IMR-90 (cell line): ENCODE measurements around the gene COPS4. TPM values are rescaled to one million over a fixed set of nuclear protein-coding genes. Genes with fewer than 3 reads are reported as not detected.

ENCODE experiments used
- ATAC-seq: fragments of 200-7000 bp; cut with Tn5 transposase; 2 replicates; pipeline ENCODE4 v1.9.1; 2020; ENCODE audit warnings: low read depth, mild to moderate bottlenecking, moderate library complexity
- BruUV-seq: library from RNA; stranded (reverse); fragments of 400-500 nt; replicated peaks from 2 replicates; lab custom pipeline; 2021; lab: Mats Ljungman, UMichigan
- CTCF ChIA-PET: fragments of 300-600 bp; formaldehyde crosslinking; extraction: SDS; loops from one replicate; lab custom pipeline; 2021; ENCODE audit warnings: antibody characterized with exemption; lab: Yijun Ruan, JAX
- POLR2A ChIA-PET: fragments of 300-600 bp; sonication (Branson Sonifier 250); formaldehyde crosslinking; loops from one replicate; lab custom pipeline; 2022; ENCODE audit warnings: antibody characterized with exemption; ENCODE audit not compliant: unreplicated experiment; lab: Charles Lee
- DNase-seq: peaks from one replicate; pipeline ENCODE4 v3.0.0; 2013
- H2AFZ ChIP-seq: replicated peaks from 2 replicates; pipeline ENCODE3; 2013; ENCODE audit warnings: low read length, mild to moderate bottlenecking; ENCODE audit not compliant: poor library complexity
- H2AK5ac ChIP-seq: 2 replicates; pipeline ENCODE4 v1.6.1; 2013; ENCODE audit warnings: low read depth, low read length, inconsistent platforms
- H2AK9ac ChIP-seq: replicated peaks from 2 replicates; pipeline ENCODE3; 2013; ENCODE audit warnings: mild to moderate bottlenecking, low read depth, low read length, moderate library complexity; ENCODE audit not compliant: poor library complexity
- H2BK120ac ChIP-seq: 2 replicates; pipeline ENCODE4 v1.6.1; 2013; ENCODE audit warnings: low read depth, low read length, inconsistent platforms
- H2BK15ac ChIP-seq: 3 replicates; pipeline ENCODE4 v1.6.1; 2013; ENCODE audit warnings: low read depth, low read length, inconsistent platforms
- H2BK20ac ChIP-seq: 2 replicates; pipeline ENCODE4 v1.6.1; 2013; ENCODE audit warnings: low read depth, mild to moderate bottlenecking, inconsistent platforms, low read length, moderate library complexity
- H2BK5ac ChIP-seq: 2 replicates; pipeline ENCODE4 v1.6.1; 2013; ENCODE audit warnings: mild to moderate bottlenecking, low read depth, low read length, inconsistent platforms; ENCODE audit not compliant: poor library complexity, severe bottlenecking
- H3K14ac ChIP-seq: replicated peaks from 2 replicates; pipeline ENCODE4 v1.6.1; 2013; ENCODE audit warnings: low read depth, low read length, inconsistent platforms
- H3K18ac ChIP-seq: 2 replicates; pipeline ENCODE4 v1.6.1; 2013; ENCODE audit warnings: low read depth, low read length, control low read depth
- H3K23ac ChIP-seq: 2 replicates; pipeline ENCODE4 v1.6.1; 2013; ENCODE audit warnings: low read depth, low read length, inconsistent platforms
- H3K27ac ChIP-seq: 2 replicates; pipeline ENCODE4 v1.5.1; 2013; ENCODE audit warnings: mild to moderate bottlenecking, control low read depth, low read length; ENCODE audit not compliant: insufficient read depth
- H3K27me3 ChIP-seq: 2 replicates; pipeline ENCODE4 v1.6.1; 2013; ENCODE audit warnings: low read length; ENCODE audit not compliant: control insufficient read depth, insufficient read depth
- H3K36me3 ChIP-seq: 2 replicates; pipeline ENCODE4 v1.6.1; 2013; ENCODE audit warnings: low read length, mixed read lengths; ENCODE audit not compliant: control insufficient read depth, insufficient read depth
- H3K4ac ChIP-seq: 2 replicates; pipeline ENCODE4 v1.6.1; 2013; ENCODE audit warnings: low read depth, low read length, inconsistent platforms
- H3K4me1 ChIP-seq: 2 replicates; pipeline ENCODE4 v1.6.1; 2013; ENCODE audit warnings: low read length, mixed read lengths; ENCODE audit not compliant: control insufficient read depth, insufficient read depth
- H3K4me2 ChIP-seq: 2 replicates; pipeline ENCODE4 v1.6.1; 2013; ENCODE audit warnings: low read depth, mild to moderate bottlenecking, control low read depth, low read length, moderate library complexity
- H3K4me3 ChIP-seq: 2 replicates; pipeline ENCODE4 v1.5.1; 2013; ENCODE audit warnings: low read depth, mild to moderate bottlenecking, control low read depth, low read length, moderate library complexity; ENCODE audit not compliant: insufficient read depth
- H3K56ac ChIP-seq: 2 replicates; pipeline ENCODE4 v1.6.1; 2013; ENCODE audit warnings: low read length, inconsistent platforms; ENCODE audit not compliant: insufficient read depth; ENCODE audit errors: extremely low read depth
- H3K79me1 ChIP-seq, 2 experiments: 2 replicates each; pipeline ENCODE4 v1.6.1; 2013; ENCODE audit warnings: low read length in 2 of 2, inconsistent platforms in 1 of 2, low read depth in 1 of 2
- H3K9ac ChIP-seq: 2 replicates; pipeline ENCODE4 v1.6.1; 2013; ENCODE audit warnings: low read depth, low read length, control low read depth
- H3K9me1 ChIP-seq: 2 replicates; pipeline ENCODE4 v1.6.1; 2013; ENCODE audit warnings: low read length, inconsistent platforms; ENCODE audit not compliant: insufficient read depth
- H3K9me3 ChIP-seq: 2 replicates; pipeline ENCODE4 v1.6.1; 2013; ENCODE audit warnings: low read length; ENCODE audit not compliant: control insufficient read depth, insufficient read depth
- H4K20me1 ChIP-seq: 2 replicates; pipeline ENCODE4 v1.6.1; 2013; ENCODE audit warnings: low read length, inconsistent platforms; ENCODE audit not compliant: insufficient read depth
- H4K5ac ChIP-seq: 2 replicates; pipeline ENCODE4 v1.6.1; 2013; ENCODE audit warnings: mild to moderate bottlenecking, low read depth, low read length, control low read depth
- H4K8ac ChIP-seq, 2 experiments: 2 replicates each; pipeline ENCODE4 v1.6.1; 2013; ENCODE audit warnings: low read depth in 2 of 2, low read length in 2 of 2, control low read depth in 1 of 2, inconsistent platforms in 1 of 2
- H4K91ac ChIP-seq: 2 replicates; pipeline ENCODE4 v1.6.1; 2013; ENCODE audit warnings: low read depth, low read length, inconsistent platforms; ENCODE audit not compliant: insufficient read depth
- BHLHE40 ChIP-seq: fragments of 150-350 bp; IDR thresholded peaks from 2 replicates; pipeline ENCODE4 v1.6.1; 2016; ENCODE audit warnings: mild to moderate bottlenecking, low read depth, low read length
- CEBPB ChIP-seq: IDR thresholded peaks from 2 replicates; pipeline ENCODE4 v1.6.1; 2012; ENCODE audit warnings: low read depth, low read length, improper control_type of control experiment
- CHD1 ChIP-seq: IDR thresholded peaks from 2 replicates; pipeline ENCODE4 v1.6.1; 2012; ENCODE audit warnings: low read depth, low read length, improper control_type of control experiment
- ELK1 ChIP-seq: fragments of 150-350 bp; IDR thresholded peaks from 2 replicates; pipeline ENCODE4 v1.6.1; 2016; ENCODE audit warnings: low read depth, mild to moderate bottlenecking, low read length, moderate library complexity, borderline replicate concordance
- FOS ChIP-seq: fragments of 150-350 bp; IDR thresholded peaks from 2 replicates; pipeline ENCODE4 v1.6.1; 2016; ENCODE audit warnings: low read depth, low read length
- MAFK ChIP-seq: IDR thresholded peaks from 2 replicates; pipeline ENCODE4 v1.6.1; 2012; ENCODE audit warnings: low read depth, low read length, improper control_type of control experiment
- MAZ ChIP-seq: IDR thresholded peaks from 2 replicates; pipeline ENCODE4 v1.6.1; 2012; ENCODE audit warnings: low read depth, mild to moderate bottlenecking, low read length, improper control_type of control experiment, moderate library complexity, borderline replicate concordance
- MXI1 ChIP-seq: IDR thresholded peaks from 2 replicates; pipeline ENCODE4 v1.6.1; 2012; ENCODE audit warnings: low read depth, mild to moderate bottlenecking, low read length, moderate library complexity, borderline replicate concordance
- NFE2L2 ChIP-seq: fragments of 150-350 bp; IDR thresholded peaks from 2 replicates; pipeline ENCODE4 v1.6.1; 2016; ENCODE audit warnings: low read depth, mild to moderate bottlenecking, low read length
- POLR2A ChIP-seq: IDR thresholded peaks from 2 replicates; pipeline ENCODE4 v1.6.1; 2012; ENCODE audit warnings: mild to moderate bottlenecking, low read depth, low read length
- RAD21 ChIP-seq: IDR thresholded peaks from 2 replicates; pipeline ENCODE4 v1.6.1; 2012; ENCODE audit warnings: low read length, improper control_type of control experiment
- RCOR1 ChIP-seq: IDR thresholded peaks from 2 replicates; pipeline ENCODE4 v1.6.1; 2012; ENCODE audit warnings: mild to moderate bottlenecking, low read length, improper control_type of control experiment; ENCODE audit not compliant: insufficient replicate concordance
- SMC3 ChIP-seq: fragments of 150-350 bp; IDR thresholded peaks from 2 replicates; pipeline ENCODE4 v1.6.1; 2016; ENCODE audit warnings: low read depth, mild to moderate bottlenecking, antibody characterized with exemption, low read length, moderate library complexity
- USF2 ChIP-seq: fragments of 150-350 bp; IDR thresholded peaks from 2 replicates; pipeline ENCODE4 v1.6.1; 2017; ENCODE audit warnings: mild to moderate bottlenecking, antibody characterized with exemption, low read length, low read depth
- WGBS, 2 experiments: methylation state at CpG; one replicate each; pipeline versions ENCODE4 v1.1.5 to v1.1.7; 2013; ENCODE audit warnings: missing lambda C conversion rate in 2 of 2; ENCODE audit not compliant: insufficient read length in 1 of 2; ENCODE audit errors: extremely low coverage in 2 of 2; 5-methylcytosine and 5-hydroxymethylcytosine counted together
- dilution Hi-C: fragments of 300-500 bp; cut with HindIII; formaldehyde crosslinking; loops from one replicate; pipeline ENCODE4 v1.14.3; 2018; ENCODE audit warnings: low sequenced_read_pairs; ENCODE audit not compliant: unreplicated experiment
- in situ Hi-C: fragments of 300-500 bp; cut with MboI; formaldehyde crosslinking; loops from 3 replicates; pipeline ENCODE4 v1.14.3; 2019; ENCODE audit warnings: low sequenced_read_pairs, inconsistent platforms, mixed read lengths
- intact Hi-C: fragments of 100-400 bp; cut with micrococcal nuclease; formaldehyde crosslinking; loops from 2 replicates; pipeline ENCODE4 v1.10.0; 2022
- polyA plus RNA-seq, 3 experiments: library from polyadenylated mRNA; depleted of rRNA; stranded (reverse); fragments of >200 nt; gene quantifications; 2 replicates each; pipeline ENCODE4 v1.2.3, GENCODE V29; 2012; ENCODE audit warnings: low replicate concordance in 1 of 3
- total RNA-seq: library from RNA; depleted of rRNA; stranded (reverse); fragments of >200 nt; gene quantifications from 2 replicates; pipeline ENCODE4 v1.2.3, GENCODE V29; 2012
- TF ChIP-seq, protein P1 (sequence below): conservative IDR thresholded peaks from 2 replicates; pipeline ENCODE4 v1.5.1; 2012; ENCODE audit warnings: mild to moderate bottlenecking, low read depth, low read length, improper control_type of control experiment

The COPS4 gene
- total and polyA plus RNA-seq, 2 of the 4 experiments (the other 2 are of a cell fraction): 40.1 to 115 TPM

DNA sequence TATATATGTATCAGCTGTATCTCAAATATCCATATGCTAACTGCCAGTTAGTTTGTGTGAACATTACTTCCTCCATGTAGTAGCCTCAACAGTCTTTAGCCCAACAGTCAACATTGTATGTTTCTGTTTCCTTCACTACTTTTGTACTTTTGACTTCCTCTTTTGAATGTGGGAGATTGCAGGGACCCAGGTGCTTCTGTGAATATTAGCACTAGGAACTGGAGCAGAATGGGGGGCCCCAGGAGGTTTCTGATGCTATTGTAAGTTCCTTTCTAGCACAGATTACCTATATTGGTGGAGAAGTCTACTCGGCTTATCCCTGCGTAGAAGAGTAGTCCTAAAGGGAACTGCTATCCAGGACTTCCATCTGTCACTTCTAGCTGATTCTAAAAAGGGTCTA, 77.2 kb downstream of the COPS4 start:
- CTCF ChIA-PET: interaction anchor here (0.6 kb wide), 2 partner anchors 14 to 203 kb away, joined by 4 read pairs; no protein-coding TSS in a partner anchor
- H3K9ac ChIP-seq: no peak overlapping the region

More for the DNA sequence above, 77.2 kb downstream of the COPS4 start:
- Histone ChIP-seq H3K4me1 (peaks cover 1% of the 10 kb centered on the region; the same call in 1 of the 2 replicates), H3K23ac (no peak overlapping the region), H2AFZ (no peak overlapping the region), H3K4ac (no peak overlapping the region), H3K27ac (no peak overlapping the region), H3K56ac (no peak overlapping the region), H3K79me1 (no peaks in the 10 kb centered on the region), H2BK120ac (no peak overlapping the region), H2AK5ac (no peak overlapping the region), H2BK5ac (no peak overlapping the region), H3K27me3 (0 out of 2 replicates have a peak, but pooled peaks cover 1% of the 10 kb centered on the region), H3K4me2 (no peak overlapping the region), H4K91ac (no peak overlapping the region), H3K14ac (no peak overlapping the region), H3K4me3 (no peak overlapping the region), H3K9me3 (no peaks in the 10 kb centered on the region), H2BK20ac (no peak overlapping the region), H2AK9ac (no peak overlapping the region), H3K36me3 (no peaks in the 10 kb centered on the region), H3K18ac (no peak overlapping the region), H4K5ac (no peak overlapping the region), H3K9me1 (no peaks in the 10 kb centered on the region; the same call in 1 of the 2 replicates), H2BK15ac (no peak overlapping the region), H4K20me1 (no peaks in the 10 kb centered on the region), H4K8ac (no peak overlapping the region)
- in situ Hi-C loops (no loop called here), intact Hi-C loops (no loop called here), dilution Hi-C loops (no loop called here)
- DNase-seq (no peak), ATAC-seq (no peak)
- no peak for TF ChIP-seq ELK1
- no peak for TF ChIP-seq POLR2A
- no peak for TF ChIP-seq NFE2L2
- TF ChIP-seq MAZ: no peak
- TF ChIP-seq RCOR1: no peak
- no peak for TF ChIP-seq RAD21
- TF ChIP-seq USF2: no peak
- TF ChIP-seq MAFK: no peak
- no peak for TF ChIP-seq BHLHE40
- TF ChIP-seq, protein P1, sequence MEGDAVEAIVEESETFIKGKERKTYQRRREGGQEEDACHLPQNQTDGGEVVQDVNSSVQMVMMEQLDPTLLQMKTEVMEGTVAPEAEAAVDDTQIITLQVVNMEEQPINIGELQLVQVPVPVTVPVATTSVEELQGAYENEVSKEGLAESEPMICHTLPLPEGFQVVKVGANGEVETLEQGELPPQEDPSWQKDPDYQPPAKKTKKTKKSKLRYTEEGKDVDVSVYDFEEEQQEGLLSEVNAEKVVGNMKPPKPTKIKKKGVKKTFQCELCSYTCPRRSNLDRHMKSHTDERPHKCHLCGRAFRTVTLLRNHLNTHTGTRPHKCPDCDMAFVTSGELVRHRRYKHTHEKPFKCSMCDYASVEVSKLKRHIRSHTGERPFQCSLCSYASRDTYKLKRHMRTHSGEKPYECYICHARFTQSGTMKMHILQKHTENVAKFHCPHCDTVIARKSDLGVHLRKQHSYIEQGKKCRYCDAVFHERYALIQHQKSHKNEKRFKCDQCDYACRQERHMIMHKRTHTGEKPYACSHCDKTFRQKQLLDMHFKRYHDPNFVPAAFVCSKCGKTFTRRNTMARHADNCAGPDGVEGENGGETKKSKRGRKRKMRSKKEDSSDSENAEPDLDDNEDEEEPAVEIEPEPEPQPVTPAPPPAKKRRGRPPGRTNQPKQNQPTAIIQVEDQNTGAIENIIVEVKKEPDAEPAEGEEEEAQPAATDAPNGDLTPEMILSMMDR: no peak
- no peak for TF ChIP-seq CHD1
- TF ChIP-seq FOS: no peak
- no peak for TF ChIP-seq SMC3
- TF ChIP-seq CEBPB: no peak
- TF ChIP-seq MXI1: no peak
- no TSS peak for BruUV-seq
- POLR2A ChIA-PET: interaction anchor here (0.6 kb wide), 1 partner anchor 690 kb away, joined by 3 read pairs; no protein-coding TSS in a partner anchor
- no CpG with 5 or more reads among the region's 2 CpGs for WGBS, 2 experiments
